ENCODE results near the gene ASB13. TPM values are rescaled to one million over a fixed set of nuclear protein-coding genes. Genes with fewer than 3 reads are reported as not detected.

Gene ASB13
- total and polyA plus RNA-seq, 2 donors (not counting 1 experiment from before 2014, with no cell fraction given) = 2.5 to 4.4 TPM

GRCh38 chr10:5668429-5668828 lies 2.0 kb upstream of the ASB13 start:
- no peak overlapping the region for H3K4me2 ChIP-seq (replicated peaks; ENCODE audit: low read depth, low read length, poor library complexity, severe bottlenecking)
- CTCF ChIA-PET = interaction anchor here (1.2 kb wide), 1 partner anchor 39 kb away, joined by 4 read pairs; no protein-coding TSS in a partner anchor
- POLR2A ChIA-PET = no interaction called here
- H3K9me3 ChIP-seq (ENCODE audit: control extremely low read depth in 1 of 3, control insufficient read depth in 2 of 3, insufficient read depth in 1 of 3, low read length in 2 of 3) = peaks cover 0 to 6% (median under 1%) of the 10 kb centered on the region in 3 donors
- no peak overlapping the region for H3K27ac ChIP-seq (ENCODE audit: low read length in 2 of 2)
- no peak overlapping the region for H2AFZ ChIP-seq (ENCODE audit: insufficient read depth, low read depth, low read length, poor library complexity, severe bottlenecking)
- H3K4me3 Mint-ChIP-seq = no peak overlapping the region
- peaks cover 19% of the 10 kb centered on the region for H3K4me1 Mint-ChIP-seq
- H3K9ac ChIP-seq (ENCODE audit: low read length) = no peak overlapping the region
- TF ChIP-seq, protein P1, sequence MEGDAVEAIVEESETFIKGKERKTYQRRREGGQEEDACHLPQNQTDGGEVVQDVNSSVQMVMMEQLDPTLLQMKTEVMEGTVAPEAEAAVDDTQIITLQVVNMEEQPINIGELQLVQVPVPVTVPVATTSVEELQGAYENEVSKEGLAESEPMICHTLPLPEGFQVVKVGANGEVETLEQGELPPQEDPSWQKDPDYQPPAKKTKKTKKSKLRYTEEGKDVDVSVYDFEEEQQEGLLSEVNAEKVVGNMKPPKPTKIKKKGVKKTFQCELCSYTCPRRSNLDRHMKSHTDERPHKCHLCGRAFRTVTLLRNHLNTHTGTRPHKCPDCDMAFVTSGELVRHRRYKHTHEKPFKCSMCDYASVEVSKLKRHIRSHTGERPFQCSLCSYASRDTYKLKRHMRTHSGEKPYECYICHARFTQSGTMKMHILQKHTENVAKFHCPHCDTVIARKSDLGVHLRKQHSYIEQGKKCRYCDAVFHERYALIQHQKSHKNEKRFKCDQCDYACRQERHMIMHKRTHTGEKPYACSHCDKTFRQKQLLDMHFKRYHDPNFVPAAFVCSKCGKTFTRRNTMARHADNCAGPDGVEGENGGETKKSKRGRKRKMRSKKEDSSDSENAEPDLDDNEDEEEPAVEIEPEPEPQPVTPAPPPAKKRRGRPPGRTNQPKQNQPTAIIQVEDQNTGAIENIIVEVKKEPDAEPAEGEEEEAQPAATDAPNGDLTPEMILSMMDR (IDR thresholded peaks at IDR 0.05) = no peak
- TF ChIP-seq EZH2 (IDR thresholded peaks at IDR 0.05; ENCODE audit: borderline replicate concordance, insufficient read depth, low read depth, low read length, poor library complexity, severe bottlenecking) = no peak
- no CpG with 5 or more reads among the region's 4 CpGs for WGBS (ENCODE audit: insufficient coverage)
- no peak overlapping the region for H3K27ac Mint-ChIP-seq
- no peaks in the 10 kb centered on the region for H3K79me2 ChIP-seq (ENCODE audit: control insufficient read depth, insufficient read depth, low read length)
- peaks cover 0 to 3% (median 0%) of the 10 kb centered on the region in 4 experiments for H3K27me3 ChIP-seq (replicated peaks in 1 of 4; ENCODE audit: control extremely low read depth in 1 of 4, control insufficient read depth in 3 of 4, insufficient read depth in 4 of 4, low read length in 3 of 4)
- DNase-seq = no peak
- H3K27me3 Mint-ChIP-seq = peaks cover 4% of the 10 kb centered on the region
- no peak overlapping the region for H3K4me3 ChIP-seq (ENCODE audit: control extremely low read depth in 1 of 5, extremely low read depth in 1 of 5, insufficient read depth in 1 of 5, low read depth in 2 of 5, low read length in 4 of 5)
- intact Hi-C loops (cut with micrococcal nuclease) = no loop called here
- H3K36me3 ChIP-seq (replicated peaks in 1 of 2; ENCODE audit: control extremely low read depth in 1 of 2, control insufficient read depth in 1 of 2, extremely low read depth in 1 of 2, insufficient read depth in 2 of 2, low read length in 1 of 2) = no peaks in the 10 kb centered on the region
- no peaks in the 10 kb centered on the region for H4K20me1 ChIP-seq (ENCODE audit: control insufficient read depth, insufficient read depth, low read length, poor library complexity, severe bottlenecking)
- H3K4me1 ChIP-seq (ENCODE audit: control insufficient read depth in 2 of 2, insufficient read depth in 2 of 2, low read length in 2 of 2) = peaks cover 14 to 15% of the 10 kb centered on the region in 2 donors
- H3K9me3 Mint-ChIP-seq (ENCODE audit: insufficient read depth) = no peaks in the 10 kb centered on the region
- no peak for ATAC-seq (ENCODE audit: low read depth)

DNA sequence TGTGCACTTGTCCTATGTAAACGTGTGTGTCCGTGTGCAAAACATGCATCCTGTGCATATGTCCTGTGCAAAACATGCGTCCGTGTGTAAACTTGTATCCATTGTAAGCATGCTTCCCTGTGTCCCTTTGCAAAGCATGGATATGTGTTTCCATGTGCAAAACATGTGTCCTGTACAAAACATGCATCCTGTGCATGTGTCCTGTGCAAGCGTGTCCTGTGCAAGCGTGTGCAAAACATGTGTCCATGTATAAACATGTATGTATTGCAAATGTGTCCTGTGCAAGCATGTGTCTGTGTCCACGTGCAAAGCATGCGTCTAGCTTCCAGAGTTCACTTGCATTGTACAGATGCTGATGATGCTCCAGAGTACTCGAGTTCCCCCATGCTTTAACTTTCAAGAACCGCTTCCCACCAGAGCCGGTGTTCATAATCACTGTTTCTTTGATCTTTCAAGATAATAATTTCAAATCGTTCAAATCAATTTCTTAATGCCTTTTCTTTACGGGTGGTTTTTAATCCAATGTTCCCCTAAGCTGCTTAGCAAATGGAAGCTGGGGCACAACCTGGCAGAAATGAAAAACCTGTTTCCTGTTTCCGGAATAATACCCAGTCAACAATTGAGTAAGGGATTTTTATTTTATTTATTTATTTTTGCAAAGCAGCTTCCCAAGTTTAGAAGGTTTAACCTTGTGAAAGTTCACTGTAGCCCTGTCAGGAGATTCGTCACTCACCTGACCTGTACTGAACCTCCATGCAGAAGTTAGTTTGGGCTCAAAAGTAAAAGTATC lies 641 bp upstream of the ASB13 start:
- H3K4me3 Mint-ChIP-seq = peak overlapping the region; percentile 96
- peak overlapping the region; percentile 87 for H3K4me2 ChIP-seq (replicated peaks; ENCODE audit: low read depth, low read length, poor library complexity, severe bottlenecking)
- H3K79me2 ChIP-seq (ENCODE audit: control insufficient read depth, insufficient read depth, low read length) = no peaks in the 10 kb centered on the region
- H3K9ac ChIP-seq (ENCODE audit: low read length) = peak overlapping the region; percentile 76
- intact Hi-C loops (cut with micrococcal nuclease) = loop anchor here (1.0 kb wide), 1 partner anchor 14 kb away; no protein-coding TSS in a partner anchor
- H3K4me1 Mint-ChIP-seq = peaks cover 20% of the 10 kb centered on the region
- no peaks in the 10 kb centered on the region for H3K27me3 ChIP-seq (replicated peaks in 1 of 4; ENCODE audit: control extremely low read depth in 1 of 4, control insufficient read depth in 3 of 4, insufficient read depth in 4 of 4, low read length in 3 of 4)
- DNase-seq (no peak), ATAC-seq (ENCODE audit: low read depth) (no peak)
- peaks cover 4% of the 10 kb centered on the region for H3K27me3 Mint-ChIP-seq
- H3K9me3 ChIP-seq (ENCODE audit: control extremely low read depth in 1 of 3, control insufficient read depth in 2 of 3, insufficient read depth in 1 of 3, low read length in 2 of 3) = peaks cover 0 to 2% (median 0%) of the 10 kb centered on the region in 3 donors
- H2AFZ ChIP-seq (ENCODE audit: insufficient read depth, low read depth, low read length, poor library complexity, severe bottlenecking) = peak overlapping the region; percentile 87
- no peaks in the 10 kb centered on the region for H4K20me1 ChIP-seq (ENCODE audit: control insufficient read depth, insufficient read depth, low read length, poor library complexity, severe bottlenecking)
- WGBS (ENCODE audit: insufficient coverage) = 17% methylated on average over 11 of the region's 15 CpGs
- H3K9me3 Mint-ChIP-seq (ENCODE audit: insufficient read depth) = no peaks in the 10 kb centered on the region
- H3K27ac Mint-ChIP-seq = no peak overlapping the region
- H3K4me3 ChIP-seq (ENCODE audit: control extremely low read depth in 1 of 5, extremely low read depth in 1 of 5, insufficient read depth in 1 of 5, low read depth in 2 of 5, low read length in 4 of 5) = peak overlapping the region; percentile 38 to 80 (median 68)
- TF ChIP-seq EZH2 (IDR thresholded peaks at IDR 0.05; ENCODE audit: borderline replicate concordance, insufficient read depth, low read depth, low read length, poor library complexity, severe bottlenecking) = no peak
- TF ChIP-seq, protein P1 (IDR thresholded peaks at IDR 0.05) = no peak
- H3K36me3 ChIP-seq (replicated peaks in 1 of 2; ENCODE audit: control extremely low read depth in 1 of 2, control insufficient read depth in 1 of 2, extremely low read depth in 1 of 2, insufficient read depth in 2 of 2, low read length in 1 of 2) = no peaks in the 10 kb centered on the region
- ChIA-PET POLR2A (no interaction called here), CTCF (interaction anchor here (1.0 kb wide), 1 partner anchor 44 kb away, joined by 4 read pairs; no protein-coding TSS in a partner anchor)
- H3K27ac ChIP-seq (ENCODE audit: low read length in 2 of 2) = no peak overlapping the region
- H3K4me1 ChIP-seq (ENCODE audit: control insufficient read depth in 2 of 2, insufficient read depth in 2 of 2, low read length in 2 of 2) = peaks cover 14 to 15% of the 10 kb centered on the region in 2 donors
